Liver (tissue), 9 donors: Measurements from ENCODE around the gene RNF217. TPM values are rescaled to one million over a fixed set of nuclear protein-coding genes. Genes with fewer than 3 reads are reported as not detected.

Source experiments
- DNase-seq: peaks from one replicate; pipeline ENCODE4 v3.0.0-alpha.2; 2017; ENCODE audit warnings: low spot score
- H3K27ac ChIP-seq, 2 donors: one replicate each; pipeline ENCODE4 v1.7.0; 2013; ENCODE audit warnings: inconsistent platforms in 2 of 2, low read length in 2 of 2, control low read depth in 1 of 2, low read depth in 1 of 2, mild to moderate bottlenecking in 1 of 2
- H3K27me3 ChIP-seq, 4 donors: one replicate each; pipeline versions ENCODE4 v1.6.1 to v1.7.0; 2013; ENCODE audit warnings: low read length in 3 of 4, inconsistent platforms in 1 of 4, mild to moderate bottlenecking in 1 of 4, moderate library complexity in 1 of 4; ENCODE audit not compliant: control insufficient read depth in 4 of 4, insufficient read depth in 4 of 4
- H3K36me3 ChIP-seq, 4 donors: one replicate each; pipeline versions ENCODE4 v1.6.1 to v1.7.0; 2013; ENCODE audit warnings: low read length in 3 of 4, mild to moderate bottlenecking in 3 of 4, low read depth in 1 of 4, moderate library complexity in 1 of 4; ENCODE audit not compliant: control insufficient read depth in 4 of 4, insufficient read depth in 3 of 4
- H3K4me1 ChIP-seq, 4 donors: one replicate each; pipeline versions ENCODE4 v1.6.1 to v1.7.0; 2013; ENCODE audit warnings: low read length in 3 of 4, mild to moderate bottlenecking in 3 of 4, moderate library complexity in 1 of 4; ENCODE audit not compliant: control insufficient read depth in 4 of 4, insufficient read depth in 4 of 4
- H3K4me3 ChIP-seq, 3 donors: one replicate each; pipeline versions ENCODE4 v1.6.1 to v1.7.0; 2013; ENCODE audit warnings: low read length in 3 of 3, control low read depth in 1 of 3, low read depth in 1 of 3, mild to moderate bottlenecking in 1 of 3
- H3K9ac ChIP-seq, 2 donors: one replicate each; pipeline ENCODE4 v1.7.0; 2013; ENCODE audit warnings: low read length in 2 of 2, mild to moderate bottlenecking in 2 of 2, moderate library complexity in 2 of 2, control low read depth in 1 of 2, low read depth in 1 of 2
- H3K9me3 ChIP-seq, 4 donors: one replicate each; pipeline versions ENCODE4 v1.6.1 to v1.7.0; 2013; ENCODE audit warnings: low read length in 3 of 4; ENCODE audit not compliant: control insufficient read depth in 4 of 4
- ATF3 ChIP-seq: IDR thresholded peaks from 2 replicates; pipeline ENCODE4 v1.6.1; 2016; ENCODE audit warnings: antibody characterized with exemption
- FOXA2 ChIP-seq: IDR thresholded peaks from 2 replicates; pipeline ENCODE4 v1.6.1; 2016; ENCODE audit warnings: antibody characterized with exemption
- GABPA ChIP-seq, 2 donors: IDR thresholded peaks in 1 of 2; conservative IDR thresholded peaks in 1 of 2; 2 replicates each; pipeline ENCODE4 v1.6.1; 2016; ENCODE audit warnings: antibody characterized with exemption in 2 of 2, mild to moderate bottlenecking in 1 of 2, moderate library complexity in 1 of 2
- HNF4G ChIP-seq: IDR thresholded peaks from 2 replicates; pipeline ENCODE4 v1.6.1; 2016; ENCODE audit warnings: antibody characterized with exemption
- JUND ChIP-seq, 2 donors: IDR thresholded peaks; 2 replicates each; pipeline ENCODE4 v1.6.1; 2016; ENCODE audit warnings: antibody characterized with exemption in 2 of 2
- MAX ChIP-seq: IDR thresholded peaks from 2 replicates; pipeline ENCODE4 v1.6.1; 2016; ENCODE audit warnings: antibody characterized with exemption
- RAD21 ChIP-seq, 2 donors: IDR thresholded peaks; 2 replicates each; pipeline ENCODE4 v1.6.1; 2016; ENCODE audit warnings: antibody characterized with exemption in 2 of 2, mild to moderate bottlenecking in 2 of 2
- REST ChIP-seq: IDR thresholded peaks from 2 replicates; pipeline ENCODE4 v1.6.1; 2016; ENCODE audit warnings: antibody characterized with exemption, mild to moderate bottlenecking
- RXRA ChIP-seq, 2 donors: IDR thresholded peaks; 2 replicates each; pipeline ENCODE4 v1.6.1; 2017 to 2018; ENCODE audit warnings: antibody characterized with exemption in 2 of 2, mild to moderate bottlenecking in 1 of 2
- SP1 ChIP-seq: IDR thresholded peaks from 2 replicates; pipeline ENCODE4 v1.6.1; 2018; ENCODE audit warnings: antibody characterized with exemption, mild to moderate bottlenecking
- YY1 ChIP-seq: IDR thresholded peaks from 2 replicates; pipeline ENCODE4 v1.6.1; 2016; ENCODE audit warnings: antibody characterized with exemption, mild to moderate bottlenecking
- WGBS: extraction: QIAGEN DNeasy Blood & Tissue Kit; methylation state at CpG from one replicate; pipeline ENCODE4 v1.1.7; 2013; 5-methylcytosine and 5-hydroxymethylcytosine counted together
- polyA plus RNA-seq, 2 donors: library from polyadenylated mRNA; stranded (reverse) in 1 of 2; unstranded in 1 of 2; fragments of 200-250 nt in 1 of 2; fragments of >200 nt in 1 of 2; fragmentation: Nextera tagmentation in 1 of 2; extraction: Ambion mirVana in 1 of 2; gene quantifications; one replicate each; pipeline versions ENCODE4 v1.2.1 to v1.2.3, GENCODE V29; 2013 to 2015
- total RNA-seq, 2 donors: library from RNA; depleted of rRNA; stranded (reverse); fragments of >200 nt; gene quantifications; one replicate each; pipeline ENCODE4 v1.2.3, GENCODE V29; 2014
- donor health status: healthy.
- donor health status: healthy.
- donor health status: healthy.
- donor health status: healthy.
- donor health status: healthy.

The RNF217 gene
- total and polyA plus RNA-seq, 4 donors: 2.3 to 18.3 (median 4.1) TPM

GRCh38 chr6:125013938-125014660 is 51.9 kb downstream of the RNF217 start:
- TF ChIP-seq YY1 (no peak), RAD21 (IDR thresholded peaks at IDR 0.05) (peak in 1 of 2 donors; percentile 12), FOXA2 (no peak), ATF3 (peak; percentile 82)
- H3K4me3 ChIP-seq: no peak overlapping the region
- no peak overlapping the region for H3K9ac ChIP-seq
- no peak overlapping the region for H3K27ac ChIP-seq
- no peaks in the 10 kb centered on the region for H3K36me3 ChIP-seq
- H3K4me1 ChIP-seq: peaks cover 0 to 3% (median 0%) of the 10 kb centered on the region in 4 donors
- no peaks in the 10 kb centered on the region for H3K9me3 ChIP-seq
- H3K27me3 ChIP-seq: no peaks in the 10 kb centered on the region
- WGBS: 85% methylated on average over 2 of the region's 2 CpGs
- DNase-seq: no peak

- TF ChIP-seq JUND (IDR thresholded peaks at IDR 0.05): no peak
- Histone ChIP-seq H3K27me3 (no peaks in the 10 kb centered on the region), H3K9me3 (no peaks in the 10 kb centered on the region), H3K27ac (no peak overlapping the region), H3K36me3 (no peaks in the 10 kb centered on the region), H3K9ac (no peak overlapping the region), H3K4me1 (peaks cover 0 to 3% (median 0%) of the 10 kb centered on the region in 4 donors), H3K4me3 (no peak overlapping the region)
- DNase-seq: no peak
Observed at GRCh38 chr6:125014661-125014957, 52.4 kb downstream of the RNF217 start.

- Histone ChIP-seq H3K36me3 (no peaks in the 10 kb centered on the region), H3K27me3 (no peaks in the 10 kb centered on the region), H3K9me3 (no peaks in the 10 kb centered on the region), H3K4me3 (no peak overlapping the region), H3K27ac (no peak overlapping the region), H3K4me1 (no peaks in the 10 kb centered on the region), H3K9ac (no peak overlapping the region)
- WGBS: 95% methylated on average over 4 of the region's 4 CpGs
- no peak for DNase-seq
- TF ChIP-seq HNF4G (no peak), SP1 (no peak), RXRA (IDR thresholded peaks at IDR 0.05) (no peak)
Observed at GRCh38 chr6:125015152-125015551, 52.9 kb downstream of the RNF217 start.

- H3K27ac ChIP-seq: no peak overlapping the region
- TF ChIP-seq REST (no peak), GABPA (IDR thresholded peaks at IDR 0.05 in 1 of 2, conservative IDR thresholded peaks at IDR 0.05 in 1 of 2) (no peak), MAX (no peak), FOXA2 (no peak), SP1 (no peak)
- H3K9me3 ChIP-seq: no peaks in the 10 kb centered on the region
- H3K4me1 ChIP-seq: peaks cover 0 to 5% (median 2%) of the 10 kb centered on the region in 4 donors
- no peaks in the 10 kb centered on the region for H3K27me3 ChIP-seq
- no peak overlapping the region for H3K4me3 ChIP-seq
- H3K9ac ChIP-seq: no peak overlapping the region
- DNase-seq: no peak
- H3K36me3 ChIP-seq: no peaks in the 10 kb centered on the region
Observed at GRCh38 chr6:125018136-125018535, 55.9 kb downstream of the RNF217 start.
